Activated T-helper 1 cell treated with anti-CD3 and anti-CD28 coated beads, Interleukin-2, amount 50 U/mL, for 16 hours (primary cell): ENCODE data around the gene RFT1.

ENCODE experiments used
- DNase-seq, 2 donors: peaks; one replicate each; pipeline ENCODE4 v3.0.0-alpha.2; 2020; ENCODE audit warnings: low read depth in 1 of 2, low spot score in 1 of 2

Gene RFT1, protein sequence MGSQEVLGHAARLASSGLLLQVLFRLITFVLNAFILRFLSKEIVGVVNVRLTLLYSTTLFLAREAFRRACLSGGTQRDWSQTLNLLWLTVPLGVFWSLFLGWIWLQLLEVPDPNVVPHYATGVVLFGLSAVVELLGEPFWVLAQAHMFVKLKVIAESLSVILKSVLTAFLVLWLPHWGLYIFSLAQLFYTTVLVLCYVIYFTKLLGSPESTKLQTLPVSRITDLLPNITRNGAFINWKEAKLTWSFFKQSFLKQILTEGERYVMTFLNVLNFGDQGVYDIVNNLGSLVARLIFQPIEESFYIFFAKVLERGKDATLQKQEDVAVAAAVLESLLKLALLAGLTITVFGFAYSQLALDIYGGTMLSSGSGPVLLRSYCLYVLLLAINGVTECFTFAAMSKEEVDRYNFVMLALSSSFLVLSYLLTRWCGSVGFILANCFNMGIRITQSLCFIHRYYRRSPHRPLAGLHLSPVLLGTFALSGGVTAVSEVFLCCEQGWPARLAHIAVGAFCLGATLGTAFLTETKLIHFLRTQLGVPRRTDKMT

DNA sequence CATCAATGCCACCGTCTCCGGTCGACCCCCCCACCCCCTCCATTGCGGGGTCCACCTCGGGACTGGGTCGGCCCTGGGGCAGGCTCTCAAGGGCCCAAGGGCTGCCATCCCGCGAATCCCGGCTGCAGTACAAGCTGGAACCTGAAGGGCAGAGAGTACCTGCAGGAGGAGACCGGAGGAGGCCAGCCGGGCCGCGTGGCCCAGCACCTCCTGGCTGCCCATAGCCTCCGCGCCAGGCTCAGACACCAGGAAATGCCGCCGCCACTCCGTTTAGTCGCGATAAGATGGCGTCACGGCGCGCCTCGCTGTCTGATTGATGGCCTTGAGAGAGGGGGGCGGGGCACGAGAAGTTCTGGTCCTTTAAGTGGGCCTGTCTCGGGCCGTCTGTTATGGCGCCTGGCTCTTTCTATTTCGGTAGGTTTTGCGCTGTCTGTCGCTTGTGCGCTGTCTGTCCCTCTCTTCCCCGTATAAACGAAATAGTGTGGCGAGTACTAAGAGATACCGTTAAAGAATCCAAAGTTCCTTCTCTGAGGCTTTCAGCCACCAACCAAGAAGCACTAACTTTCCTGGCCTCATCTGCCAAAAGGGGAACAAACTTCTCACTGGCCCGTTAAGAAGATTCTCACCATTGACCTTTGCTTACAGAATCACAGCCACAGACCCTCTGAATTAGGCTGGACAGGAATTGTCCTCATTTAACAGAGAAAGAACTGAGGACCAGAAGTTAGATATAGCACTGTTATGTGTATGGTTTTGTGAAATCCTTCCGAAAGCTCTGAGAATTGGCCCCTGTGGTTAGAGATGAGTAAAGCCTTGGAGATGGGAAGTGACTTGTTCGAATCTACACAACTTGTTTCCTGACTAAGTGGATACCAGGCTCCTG, at the start of gene RFT1:
RFT1 (minus strand) TSS at position 257 of the 883 bp plus-strand sequence; CDS start at position 222, 35 bp downstream.
- peak; percentile 93 to 99 for DNase-seq

DNA sequence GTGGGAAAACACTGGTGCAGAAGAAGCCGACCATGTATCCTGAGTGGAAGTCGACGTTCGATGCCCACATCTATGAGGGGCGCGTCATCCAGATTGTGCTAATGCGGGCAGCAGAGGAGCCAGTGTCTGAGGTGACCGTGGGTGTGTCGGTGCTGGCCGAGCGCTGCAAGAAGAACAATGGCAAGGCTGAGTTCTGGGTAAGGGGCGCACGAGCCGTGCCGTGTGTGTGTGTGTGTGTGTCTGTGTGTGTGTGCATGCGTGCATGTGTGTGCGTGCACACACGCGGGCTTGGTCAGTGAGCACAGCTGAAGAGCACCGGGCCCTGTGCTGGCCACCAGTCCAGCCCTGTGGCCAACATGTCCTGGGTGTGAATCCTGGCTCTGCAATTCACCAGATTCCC, 49.3 kb upstream of the RFT1 start:
- no peak for DNase-seq

DNA sequence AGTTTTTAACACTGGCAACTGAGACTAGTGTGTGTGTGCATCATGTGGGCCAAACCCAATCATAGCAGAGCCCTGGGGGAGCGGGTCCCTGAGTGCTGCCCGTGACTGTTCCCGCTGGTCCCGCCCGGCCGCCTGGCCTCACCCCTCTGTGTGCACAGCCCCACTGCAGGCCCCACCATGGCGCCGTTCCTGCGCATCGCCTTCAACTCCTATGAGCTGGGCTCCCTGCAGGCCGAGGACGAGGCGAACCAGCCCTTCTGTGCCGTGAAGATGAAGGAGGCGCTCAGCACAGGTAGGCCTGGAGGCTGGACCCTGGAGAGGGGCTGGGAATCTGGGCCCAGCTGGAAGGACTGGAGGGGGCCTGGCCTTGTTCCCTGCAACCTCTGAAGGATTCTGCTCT, 48.0 kb upstream of the RFT1 start:
- DNase-seq: no peak

DNA sequence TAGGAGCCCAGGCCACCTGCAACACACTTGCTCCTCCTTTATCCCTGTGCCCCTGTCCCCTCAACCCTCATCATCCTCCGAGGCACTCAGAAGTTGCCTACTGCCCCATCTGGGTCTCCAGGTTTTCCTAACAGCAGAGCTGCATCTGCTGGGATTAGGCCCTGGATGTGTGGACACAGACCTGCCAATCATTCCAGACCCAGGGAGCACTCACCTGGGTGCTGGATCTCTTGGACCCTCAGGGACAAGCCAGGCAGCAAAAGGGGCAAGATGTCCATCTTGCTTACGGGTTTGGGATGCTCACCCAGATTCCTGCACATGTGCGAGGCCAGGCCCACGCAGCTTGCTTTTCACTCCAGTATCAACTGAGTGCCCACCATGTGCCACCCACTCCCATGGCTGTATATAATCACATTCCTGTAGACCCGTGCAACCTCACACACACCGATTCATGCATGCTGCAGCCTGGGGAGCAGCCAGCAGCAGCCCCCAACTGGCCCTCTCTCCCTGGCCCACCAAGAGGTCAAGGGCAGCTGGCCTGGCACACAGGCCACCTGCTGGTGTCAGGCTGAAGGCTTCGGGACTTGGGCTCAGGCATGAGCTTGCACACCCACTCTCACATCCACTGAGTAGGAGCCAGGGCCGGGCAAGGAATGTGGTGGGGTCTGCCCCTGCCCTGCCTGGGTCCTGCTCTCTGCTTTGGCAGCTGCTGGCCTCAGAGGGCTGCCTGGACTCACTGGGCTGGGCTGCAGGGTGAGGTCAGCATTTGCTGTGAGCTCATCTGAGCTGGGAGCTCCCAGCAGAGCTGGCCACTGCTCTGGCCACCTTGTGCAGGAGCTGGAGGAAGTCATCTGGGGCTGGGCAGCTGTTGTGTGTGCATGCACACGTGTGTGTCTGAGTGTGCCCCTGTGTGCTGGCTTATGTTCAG, 45.6 kb upstream of the RFT1 start:
- DNase-seq: no peak

DNA sequence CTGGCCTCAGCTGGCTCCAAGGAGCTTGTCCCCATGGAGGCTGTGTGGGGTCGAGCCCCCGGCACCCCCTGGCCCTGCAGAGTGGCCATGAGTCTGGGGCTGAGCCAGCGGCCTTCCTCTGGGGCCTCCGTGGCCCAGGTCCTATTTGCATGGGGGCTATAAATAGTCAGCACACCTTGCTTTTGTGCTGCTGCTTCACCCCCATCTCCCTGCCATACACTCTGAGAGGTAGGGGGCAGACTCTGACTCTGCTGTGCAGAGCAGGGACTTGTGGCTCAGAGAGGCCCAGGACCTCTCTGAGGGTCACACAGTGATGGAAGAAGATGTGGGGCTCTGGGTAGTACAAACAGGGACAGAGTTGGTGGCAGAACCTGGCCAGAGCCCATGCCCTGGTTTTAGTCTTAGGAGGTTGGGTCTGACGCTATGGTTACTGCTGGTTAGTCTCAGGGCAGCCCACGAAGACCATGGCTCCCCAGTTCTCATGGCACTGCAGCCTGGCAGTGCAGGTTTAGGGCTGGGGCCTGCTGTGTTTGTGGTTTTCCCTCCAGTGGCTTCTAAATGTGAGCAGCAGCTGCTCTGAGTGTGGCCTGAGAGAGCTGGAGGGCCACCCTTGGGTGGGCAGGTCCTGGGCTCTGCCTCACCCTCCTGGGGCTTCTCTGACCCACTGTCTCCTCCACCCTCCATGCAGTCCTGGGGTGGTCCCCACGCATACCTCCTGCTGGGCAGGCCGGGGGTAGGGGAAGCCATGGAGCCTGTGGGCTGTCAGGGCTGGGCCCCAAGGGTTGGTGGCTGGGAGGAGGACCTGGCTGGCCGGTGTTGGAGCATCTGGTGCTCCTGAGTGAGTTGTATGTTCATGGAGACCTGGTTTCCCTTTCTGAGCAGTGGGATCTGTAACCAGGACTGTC, 44.4 kb upstream of the RFT1 start:
- no peak for DNase-seq

DNA sequence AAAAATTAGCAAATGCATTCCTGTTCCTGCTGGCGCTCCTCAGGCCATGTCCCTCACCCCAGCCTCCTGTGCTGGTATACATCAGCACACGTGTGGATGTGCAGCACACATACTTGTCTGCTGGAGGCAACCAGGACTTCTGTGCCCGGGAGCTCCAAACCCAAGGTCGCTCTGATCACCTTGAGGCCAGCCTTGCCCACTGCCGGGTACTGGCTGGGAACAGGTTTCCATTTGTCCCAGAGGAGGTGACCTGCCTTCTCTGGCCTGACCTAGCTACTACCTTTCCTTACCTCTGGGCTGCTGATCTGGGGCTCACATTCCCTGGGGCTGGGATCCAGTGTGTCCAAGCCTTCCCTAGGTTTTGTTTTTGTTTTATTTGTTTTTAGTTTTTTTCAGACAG, 42.9 kb upstream of the RFT1 start:
- no peak for DNase-seq

DNA sequence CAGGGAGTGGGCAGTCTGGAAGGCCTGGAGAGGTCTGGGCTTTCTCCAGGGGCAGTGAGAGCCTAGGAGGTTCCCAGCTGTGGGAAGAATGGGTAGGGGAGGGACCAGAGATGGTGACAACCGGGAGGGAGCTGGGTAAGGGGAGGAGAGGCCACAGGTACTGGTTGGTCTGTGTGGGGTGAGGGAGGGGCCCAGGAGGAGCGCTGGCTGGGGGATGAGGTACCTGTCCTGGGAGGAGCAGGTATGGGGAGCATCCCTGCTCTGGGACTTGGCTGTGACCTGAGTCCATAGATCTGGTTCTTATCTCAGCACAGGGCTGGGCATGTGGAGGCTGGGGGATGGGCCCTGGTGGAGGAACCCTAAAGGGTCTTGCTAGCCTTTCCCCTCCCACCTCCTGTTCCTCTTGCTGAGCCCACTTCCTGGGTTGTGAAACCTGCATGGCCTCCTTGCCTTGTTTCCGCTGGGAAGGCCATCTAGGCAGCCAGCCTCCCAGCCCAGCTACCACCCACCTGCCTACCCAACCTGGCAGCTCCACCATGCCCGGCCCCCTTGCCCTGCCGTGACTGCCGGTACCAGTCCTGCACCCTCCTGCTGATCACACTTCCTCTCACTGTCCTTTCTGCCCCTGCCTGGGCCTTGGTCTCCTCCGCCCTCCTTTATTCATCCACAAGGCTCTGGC, 41.7 kb upstream of the RFT1 start:
- no peak for DNase-seq

DNA sequence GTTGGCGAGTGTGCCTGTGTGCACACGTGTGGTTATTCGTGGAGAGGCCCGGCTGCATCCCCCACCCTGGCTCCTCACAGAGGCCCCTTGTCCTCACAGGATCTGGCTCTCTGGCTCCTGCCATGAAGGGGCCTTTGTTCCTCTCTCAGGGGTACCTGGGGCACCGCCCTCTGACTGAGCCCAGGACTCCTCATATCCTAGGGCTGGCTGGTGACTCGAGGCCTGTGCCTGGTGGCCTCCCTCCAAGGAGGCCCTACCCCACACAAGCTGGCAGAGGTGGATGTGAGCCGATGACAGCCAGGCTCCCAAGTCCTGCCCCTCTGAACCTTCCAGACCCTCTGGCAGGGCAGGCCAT, 40.8 kb upstream of the RFT1 start:
- DNase-seq: no peak

DNA sequence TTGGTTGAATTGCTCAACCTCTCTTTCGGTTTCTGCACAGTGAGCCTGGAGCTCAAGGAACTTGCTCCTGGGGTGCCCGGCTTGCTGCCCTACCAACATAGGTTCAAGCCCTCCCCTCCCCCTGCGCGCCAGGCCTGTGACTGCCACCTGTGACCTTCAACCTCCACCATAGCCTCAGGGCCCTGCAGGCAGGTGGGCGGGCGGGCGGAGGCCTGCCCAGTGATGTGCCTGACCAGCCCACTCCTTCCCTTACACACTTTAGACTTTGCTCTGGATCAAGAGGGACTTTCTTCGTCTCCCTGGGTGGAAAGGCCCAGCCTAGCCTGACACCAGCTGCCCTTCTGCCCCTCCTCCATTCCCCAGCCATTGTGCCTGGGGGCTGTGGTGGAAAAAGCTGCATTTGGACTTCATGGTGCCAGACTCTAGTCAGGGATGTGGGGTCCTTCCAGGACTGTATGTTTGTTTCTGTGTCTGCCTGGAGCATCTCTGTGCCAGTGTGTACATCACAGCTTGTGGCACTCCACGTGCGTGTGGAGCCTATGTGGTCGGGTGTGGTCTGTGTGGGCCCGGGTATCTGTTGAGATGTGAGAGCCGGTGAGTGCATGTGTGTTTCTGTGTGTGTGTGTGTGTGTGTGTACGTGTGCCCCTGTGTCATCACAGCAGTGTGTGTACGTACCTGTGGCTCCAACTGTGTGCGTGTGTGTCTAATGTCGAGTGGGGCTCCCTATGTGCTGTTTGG, 40.3 kb upstream of the RFT1 start:
- DNase-seq: no peak

DNA sequence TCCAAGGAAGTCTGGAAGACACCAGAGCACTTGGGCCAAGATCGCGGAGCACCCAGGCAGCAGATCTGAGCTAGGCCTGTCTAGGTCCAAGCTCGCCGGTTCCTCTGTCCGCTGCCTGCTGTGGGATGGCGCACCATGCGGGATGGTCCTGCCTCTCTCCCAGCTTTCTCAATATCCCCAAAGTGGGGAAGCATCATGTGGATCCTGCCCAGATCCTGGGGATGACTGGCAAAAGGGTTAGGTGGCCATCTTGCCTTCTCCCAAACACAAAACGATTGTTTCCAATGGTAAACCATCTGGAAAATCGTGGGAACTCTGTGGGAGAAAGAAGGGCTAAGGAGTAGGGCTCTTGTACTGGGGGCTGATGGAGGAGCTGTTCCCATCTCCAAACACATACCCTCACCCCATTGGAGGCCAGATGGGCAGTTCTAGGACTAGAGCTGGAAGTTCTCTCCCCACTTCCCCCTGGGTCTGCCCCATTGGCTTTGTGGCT, 39.6 kb upstream of the RFT1 start:
- no peak for DNase-seq

DNA sequence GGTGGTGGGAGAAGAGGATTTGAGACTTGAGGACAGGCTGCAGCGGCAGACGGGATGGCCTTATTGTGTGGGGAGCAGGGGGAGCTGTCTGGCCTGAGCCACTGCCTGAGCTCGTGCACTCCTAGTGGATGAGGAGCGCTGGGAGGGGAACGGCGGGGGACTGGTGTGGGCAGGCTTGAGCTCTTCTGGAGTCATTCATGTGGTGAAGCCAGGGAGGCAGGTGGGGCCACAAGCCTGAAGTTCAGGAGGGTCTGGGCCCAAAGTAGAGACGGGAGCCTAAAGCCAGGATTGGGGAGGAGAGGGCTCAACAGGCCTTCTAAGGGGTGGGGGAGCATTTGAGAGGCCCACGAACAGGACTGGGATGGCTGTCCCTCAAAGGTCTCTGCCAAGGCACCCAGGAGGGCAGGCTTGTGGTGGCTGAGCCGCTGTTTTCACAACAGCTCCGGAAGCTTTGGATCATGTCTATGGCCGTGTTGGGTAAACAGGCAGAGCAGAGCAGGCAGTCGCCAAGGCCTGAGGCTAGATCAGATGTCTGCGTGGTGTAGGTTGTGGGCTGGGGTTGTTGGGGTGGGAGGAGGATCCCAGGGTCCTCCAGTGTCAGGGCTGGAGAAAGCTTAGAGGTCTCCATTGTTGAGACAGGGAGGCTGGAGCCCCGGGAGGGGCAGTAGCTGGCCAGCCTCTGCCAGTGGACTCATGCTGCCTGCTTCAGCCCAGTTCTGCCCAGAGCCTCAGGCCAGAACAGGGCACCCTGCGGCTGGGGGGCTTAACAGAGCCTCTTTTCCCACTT, 39.0 kb upstream of the RFT1 start:
- DNase-seq: no peak

DNA sequence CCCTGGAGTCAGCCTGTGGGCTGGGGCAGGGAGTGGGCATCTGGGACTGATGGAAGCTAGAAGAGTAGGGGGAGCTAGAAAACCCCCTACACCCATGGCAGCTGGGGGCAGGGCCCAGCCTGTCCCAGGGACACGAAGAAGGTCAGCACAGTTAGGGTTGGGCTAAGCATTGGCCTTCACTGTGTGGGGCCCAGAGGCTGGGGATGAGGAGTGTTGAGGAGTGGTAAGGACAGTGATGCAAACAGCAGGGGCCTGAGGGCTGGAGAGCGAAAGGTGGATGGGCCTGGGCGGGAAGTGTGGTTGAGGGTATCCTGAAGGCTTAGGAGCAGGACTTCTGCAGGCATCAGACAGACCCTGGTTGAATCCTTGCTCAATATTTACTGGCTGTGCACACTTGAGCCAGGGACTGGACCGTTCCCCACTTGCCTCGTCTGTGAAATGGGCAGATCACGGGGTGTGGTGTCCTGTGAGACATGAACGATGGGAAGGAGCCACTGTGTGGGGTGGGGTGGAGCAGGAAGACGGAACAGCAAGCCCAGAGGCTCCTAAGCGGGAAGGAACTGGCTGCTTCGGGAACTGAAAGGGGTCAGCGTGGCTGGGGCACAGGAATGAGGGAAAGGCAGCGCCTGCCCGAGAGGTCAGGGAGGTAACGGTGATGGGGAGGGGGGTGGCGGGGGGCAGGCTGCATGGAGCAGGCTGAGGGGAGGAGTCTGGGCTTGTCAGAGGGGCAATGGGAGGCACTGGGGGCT, 38.1 kb upstream of the RFT1 start:
- DNase-seq: no peak

DNA sequence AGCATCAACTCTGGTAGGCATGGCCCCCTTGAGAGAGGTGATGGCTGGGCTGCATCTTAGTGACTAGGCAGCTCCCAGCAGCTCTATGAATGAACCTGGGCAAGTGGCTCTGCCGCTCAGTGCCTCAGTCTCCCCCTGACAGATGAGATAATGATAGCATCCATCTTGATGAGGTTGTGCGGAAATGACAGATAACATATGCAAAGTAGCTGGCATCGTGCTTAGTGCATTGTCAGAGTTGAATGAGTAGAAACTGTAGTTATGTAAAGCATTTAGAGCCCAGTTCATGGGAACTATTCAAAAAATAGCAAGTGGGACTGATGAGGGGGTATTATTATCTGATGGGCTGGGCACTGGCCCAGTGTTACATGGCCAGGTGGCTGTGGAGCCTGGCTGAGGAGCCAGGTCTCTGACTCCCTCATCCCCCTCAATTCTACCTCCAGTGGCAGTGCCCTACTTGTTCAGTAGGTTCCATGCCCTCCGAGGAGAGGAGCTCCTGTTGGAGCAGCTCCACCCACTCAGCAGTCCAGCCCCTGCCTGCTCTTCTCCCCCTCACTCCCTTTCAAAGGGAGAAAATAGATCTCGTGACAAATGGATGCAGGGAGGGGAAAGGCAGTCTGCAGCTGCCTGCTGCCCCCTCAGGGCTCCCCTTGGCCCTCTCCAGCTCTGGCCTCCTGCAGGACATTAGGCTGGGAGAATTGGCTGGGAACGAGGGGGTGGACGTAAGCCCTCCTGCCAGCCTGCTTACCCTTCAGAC, 37.4 kb upstream of the RFT1 start:
- no peak for DNase-seq

DNA sequence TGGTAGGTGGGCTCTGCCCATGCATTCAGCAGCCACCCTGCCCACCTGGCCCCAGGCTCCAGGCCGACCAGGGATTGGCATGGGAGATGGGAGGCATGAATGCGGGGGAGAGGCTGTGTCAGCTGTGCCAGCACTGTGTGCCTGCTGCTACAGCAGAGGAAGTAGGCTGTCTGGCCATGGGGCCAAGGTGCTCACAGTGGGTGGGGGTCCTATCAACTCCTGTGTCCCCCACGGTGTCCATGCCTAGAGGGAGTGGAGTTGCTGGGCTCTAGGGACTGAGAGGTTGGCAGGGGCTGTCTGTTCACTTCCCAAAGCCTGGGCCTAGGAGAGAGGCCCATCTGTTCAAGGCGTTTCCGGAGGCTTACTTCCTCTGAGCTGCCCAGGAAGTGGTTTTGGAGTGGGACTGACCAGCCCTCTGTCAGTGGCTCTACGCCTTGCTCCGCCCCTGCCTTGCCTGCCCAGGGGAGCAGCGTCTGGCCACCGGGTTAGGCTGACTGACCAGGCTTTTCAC, 36.6 kb upstream of the RFT1 start:
- no peak for DNase-seq

DNA sequence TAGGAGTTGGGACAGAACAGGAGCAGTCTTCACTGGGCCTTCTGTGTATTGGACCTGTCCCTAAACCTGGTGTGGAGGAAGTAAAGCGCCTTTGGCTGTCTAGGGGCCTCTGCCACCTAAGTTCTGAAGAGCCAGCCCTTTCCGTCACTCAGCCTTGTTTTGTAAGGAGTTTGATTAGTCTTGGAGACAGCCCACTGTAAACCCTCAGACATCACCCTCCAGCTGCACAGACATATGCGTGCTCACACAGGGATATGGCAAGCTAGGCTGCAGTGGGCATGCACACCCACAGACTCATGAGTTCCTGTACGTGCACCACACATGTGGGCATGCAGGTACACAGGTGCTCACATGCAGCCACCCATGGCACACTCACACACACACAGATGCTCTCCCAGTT, 36.0 kb upstream of the RFT1 start:
- no peak for DNase-seq

DNA sequence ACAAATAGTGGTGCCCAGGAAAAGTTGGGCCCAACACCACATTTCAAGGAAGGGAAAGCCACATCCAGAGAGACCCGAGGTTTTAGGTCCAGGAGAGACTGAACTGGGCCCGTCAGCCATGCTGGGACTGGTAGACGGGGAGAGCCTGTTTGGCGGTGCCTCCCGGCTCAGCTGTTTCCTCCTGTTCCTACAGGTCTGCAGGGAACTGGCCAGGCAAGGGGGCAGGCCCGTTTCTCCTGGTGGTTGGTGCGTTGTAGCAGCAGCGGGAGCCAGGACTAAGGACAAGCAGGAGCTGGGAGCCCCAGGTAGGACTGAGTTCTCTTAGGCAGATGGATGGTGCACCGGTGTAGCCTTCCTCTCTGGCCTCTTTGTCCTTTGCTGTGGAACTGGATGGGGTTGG, 34.7 kb upstream of the RFT1 start:
- no peak for DNase-seq
